HL-60 (cell line): ENCODE results near the gene GRWD1.

Source experiments
- DNase-seq, 2 experiments: peaks; one replicate each; pipeline ENCODE4 v3.0.0-alpha.2; 2010 to 2020; ENCODE audit warnings: low read depth in 1 of 2, low spot score in 1 of 2
- H3K27ac ChIP-seq: fragments of 250-450 bp; sonication (Bioruptor Pico); replicated peaks from 2 replicates; pipeline ENCODE4 v1.5.1; 2020; ENCODE audit warnings: mild to moderate bottlenecking, moderate library complexity
- H3K27me3 ChIP-seq: fragments of 250-450 bp; sonication (Bioruptor Pico); 2 replicates; pipeline ENCODE4 v1.5.1; 2021; ENCODE audit warnings: mild to moderate bottlenecking, moderate library complexity; ENCODE audit not compliant: insufficient read depth, poor library complexity, severe bottlenecking
- H3K4me3 ChIP-seq: replicated peaks from 2 replicates; pipeline ENCODE4 v1.5.1; 2011; ENCODE audit warnings: mild to moderate bottlenecking, control low read depth, low read length; ENCODE audit not compliant: insufficient read depth
- GABPA ChIP-seq: IDR thresholded peaks from 2 replicates; pipeline ENCODE4 v1.6.1; 2012; ENCODE audit warnings: low read depth
- POLR2AphosphoS5 ChIP-seq: IDR thresholded peaks from 2 replicates; pipeline ENCODE4 v1.6.1; 2012; ENCODE audit warnings: low read depth
- SPI1 ChIP-seq: IDR thresholded peaks from 2 replicates; pipeline ENCODE4 v1.6.1; 2012; ENCODE audit warnings: low read depth, mild to moderate bottlenecking, borderline replicate concordance
- TF ChIP-seq, protein P1 (sequence below): IDR thresholded peaks from one replicate; pipeline ENCODE4 v1.5.1; 2011; ENCODE audit warnings: low read length, control low read depth, inconsistent platforms; ENCODE audit not compliant: insufficient read depth
- TF ChIP-seq, protein P2 (sequence below): IDR thresholded peaks from 2 replicates; pipeline ENCODE4 v1.6.1; 2012; ENCODE audit warnings: low read depth; ENCODE audit not compliant: insufficient replicate concordance

The GRWD1 gene

DNA sequence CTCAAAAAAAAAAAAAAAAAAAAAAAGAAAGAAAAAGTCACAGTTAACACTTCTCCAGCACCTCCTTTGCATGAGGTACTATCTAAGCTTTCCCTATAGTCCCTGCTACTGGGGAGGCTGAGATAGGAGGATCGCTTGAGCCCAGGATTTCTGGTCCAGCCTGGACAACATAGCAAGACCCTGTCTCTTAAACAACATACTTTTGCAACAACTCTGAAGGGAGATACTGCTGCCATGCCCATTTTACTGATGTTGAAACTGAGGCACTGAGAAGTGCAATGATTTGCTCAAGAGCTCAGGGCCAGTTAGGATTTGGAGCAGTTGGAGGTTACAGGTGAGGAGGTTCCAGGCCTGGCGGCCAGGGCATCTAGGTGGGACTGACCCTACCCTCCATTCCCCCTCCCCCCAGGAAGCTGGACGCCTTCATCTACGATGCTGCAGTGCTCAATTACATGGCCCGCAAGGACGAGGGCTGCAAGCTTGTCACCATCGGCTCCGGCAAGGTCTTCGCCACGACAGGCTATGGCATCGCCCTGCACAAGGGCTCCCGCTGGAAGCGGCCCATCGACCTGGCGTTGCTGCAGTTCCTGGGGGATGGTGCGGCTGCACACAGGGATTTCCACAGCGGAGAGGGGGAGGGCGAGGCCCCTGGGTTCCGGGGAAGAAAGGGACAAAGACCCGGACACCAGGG lies 4.3 kb upstream of the GRWD1 start:
- H3K27ac ChIP-seq: no peak overlapping the region
- DNase-seq: no peak
- TF ChIP-seq SPI1 (no peak), GABPA (no peak), POLR2AphosphoS5 (no peak)
- TF ChIP-seq, protein P1, sequence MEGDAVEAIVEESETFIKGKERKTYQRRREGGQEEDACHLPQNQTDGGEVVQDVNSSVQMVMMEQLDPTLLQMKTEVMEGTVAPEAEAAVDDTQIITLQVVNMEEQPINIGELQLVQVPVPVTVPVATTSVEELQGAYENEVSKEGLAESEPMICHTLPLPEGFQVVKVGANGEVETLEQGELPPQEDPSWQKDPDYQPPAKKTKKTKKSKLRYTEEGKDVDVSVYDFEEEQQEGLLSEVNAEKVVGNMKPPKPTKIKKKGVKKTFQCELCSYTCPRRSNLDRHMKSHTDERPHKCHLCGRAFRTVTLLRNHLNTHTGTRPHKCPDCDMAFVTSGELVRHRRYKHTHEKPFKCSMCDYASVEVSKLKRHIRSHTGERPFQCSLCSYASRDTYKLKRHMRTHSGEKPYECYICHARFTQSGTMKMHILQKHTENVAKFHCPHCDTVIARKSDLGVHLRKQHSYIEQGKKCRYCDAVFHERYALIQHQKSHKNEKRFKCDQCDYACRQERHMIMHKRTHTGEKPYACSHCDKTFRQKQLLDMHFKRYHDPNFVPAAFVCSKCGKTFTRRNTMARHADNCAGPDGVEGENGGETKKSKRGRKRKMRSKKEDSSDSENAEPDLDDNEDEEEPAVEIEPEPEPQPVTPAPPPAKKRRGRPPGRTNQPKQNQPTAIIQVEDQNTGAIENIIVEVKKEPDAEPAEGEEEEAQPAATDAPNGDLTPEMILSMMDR: no peak
- TF ChIP-seq, protein P2, sequence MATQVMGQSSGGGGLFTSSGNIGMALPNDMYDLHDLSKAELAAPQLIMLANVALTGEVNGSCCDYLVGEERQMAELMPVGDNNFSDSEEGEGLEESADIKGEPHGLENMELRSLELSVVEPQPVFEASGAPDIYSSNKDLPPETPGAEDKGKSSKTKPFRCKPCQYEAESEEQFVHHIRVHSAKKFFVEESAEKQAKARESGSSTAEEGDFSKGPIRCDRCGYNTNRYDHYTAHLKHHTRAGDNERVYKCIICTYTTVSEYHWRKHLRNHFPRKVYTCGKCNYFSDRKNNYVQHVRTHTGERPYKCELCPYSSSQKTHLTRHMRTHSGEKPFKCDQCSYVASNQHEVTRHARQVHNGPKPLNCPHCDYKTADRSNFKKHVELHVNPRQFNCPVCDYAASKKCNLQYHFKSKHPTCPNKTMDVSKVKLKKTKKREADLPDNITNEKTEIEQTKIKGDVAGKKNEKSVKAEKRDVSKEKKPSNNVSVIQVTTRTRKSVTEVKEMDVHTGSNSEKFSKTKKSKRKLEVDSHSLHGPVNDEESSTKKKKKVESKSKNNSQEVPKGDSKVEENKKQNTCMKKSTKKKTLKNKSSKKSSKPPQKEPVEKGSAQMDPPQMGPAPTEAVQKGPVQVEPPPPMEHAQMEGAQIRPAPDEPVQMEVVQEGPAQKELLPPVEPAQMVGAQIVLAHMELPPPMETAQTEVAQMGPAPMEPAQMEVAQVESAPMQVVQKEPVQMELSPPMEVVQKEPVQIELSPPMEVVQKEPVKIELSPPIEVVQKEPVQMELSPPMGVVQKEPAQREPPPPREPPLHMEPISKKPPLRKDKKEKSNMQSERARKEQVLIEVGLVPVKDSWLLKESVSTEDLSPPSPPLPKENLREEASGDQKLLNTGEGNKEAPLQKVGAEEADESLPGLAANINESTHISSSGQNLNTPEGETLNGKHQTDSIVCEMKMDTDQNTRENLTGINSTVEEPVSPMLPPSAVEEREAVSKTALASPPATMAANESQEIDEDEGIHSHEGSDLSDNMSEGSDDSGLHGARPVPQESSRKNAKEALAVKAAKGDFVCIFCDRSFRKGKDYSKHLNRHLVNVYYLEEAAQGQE: no peak
- peaks cover 17% of the 10 kb centered on the region for H3K27me3 ChIP-seq
- H3K4me3 ChIP-seq: no peak overlapping the region

DNA sequence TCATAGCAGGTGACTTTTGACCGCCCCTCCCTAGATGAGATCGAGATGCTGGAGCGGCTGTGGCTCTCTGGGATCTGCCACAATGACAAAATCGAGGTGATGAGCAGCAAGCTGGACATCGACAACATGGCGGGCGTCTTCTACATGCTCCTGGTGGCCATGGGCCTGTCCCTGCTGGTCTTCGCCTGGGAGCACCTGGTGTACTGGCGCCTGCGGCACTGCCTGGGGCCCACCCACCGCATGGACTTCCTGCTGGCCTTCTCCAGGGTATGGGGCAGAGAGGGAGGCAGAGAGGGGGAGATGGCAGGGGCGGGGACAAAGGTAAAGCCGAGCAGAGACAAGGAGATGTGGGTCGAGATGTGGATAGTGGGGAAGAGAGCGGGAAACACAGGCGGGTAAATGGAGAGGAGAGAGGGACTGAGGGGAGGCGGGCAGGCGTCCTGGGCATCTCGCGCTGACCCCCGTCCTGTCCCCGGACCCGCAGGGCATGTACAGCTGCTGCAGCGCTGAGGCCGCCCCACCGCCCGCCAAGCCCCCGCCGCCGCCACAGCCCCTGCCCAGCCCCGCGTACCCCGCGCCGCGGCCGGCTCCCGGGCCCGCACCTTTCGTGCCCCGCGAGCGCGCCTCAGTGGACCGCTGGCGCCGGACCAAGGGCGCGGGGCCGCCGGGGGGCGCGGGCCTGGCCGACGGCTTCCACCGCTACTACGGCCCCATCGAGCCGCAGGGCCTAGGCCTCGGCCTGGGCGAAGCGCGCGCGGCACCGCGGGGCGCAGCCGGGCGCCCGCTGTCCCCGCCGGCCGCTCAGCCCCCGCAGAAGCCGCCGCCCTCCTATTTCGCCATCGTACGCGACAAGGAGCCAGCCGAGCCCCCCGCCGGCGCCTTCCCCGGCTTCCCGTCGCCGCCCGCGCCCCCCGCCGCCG lies 3.4 kb upstream of the GRWD1 start:
- H3K27me3 ChIP-seq: peaks cover 17% of the 10 kb centered on the region
- no peak for TF ChIP-seq SPI1
- TF ChIP-seq POLR2AphosphoS5: no peak
- TF ChIP-seq, protein P2: no peak
- no peak for TF ChIP-seq GABPA
- TF ChIP-seq, protein P1: no peak
- no peak overlapping the region for H3K4me3 ChIP-seq
- DNase-seq: no peak
- no peak overlapping the region for H3K27ac ChIP-seq

DNA sequence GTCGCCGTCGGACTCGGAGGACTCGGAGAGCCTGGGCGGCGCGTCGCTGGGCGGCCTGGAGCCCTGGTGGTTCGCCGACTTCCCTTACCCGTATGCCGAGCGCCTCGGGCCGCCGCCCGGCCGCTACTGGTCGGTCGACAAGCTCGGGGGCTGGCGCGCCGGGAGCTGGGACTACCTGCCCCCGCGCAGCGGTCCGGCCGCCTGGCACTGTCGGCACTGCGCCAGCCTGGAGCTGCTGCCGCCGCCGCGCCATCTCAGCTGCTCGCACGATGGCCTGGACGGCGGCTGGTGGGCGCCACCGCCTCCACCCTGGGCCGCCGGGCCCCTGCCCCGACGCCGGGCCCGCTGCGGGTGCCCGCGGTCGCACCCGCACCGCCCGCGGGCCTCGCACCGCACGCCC lies 2.5 kb upstream of the GRWD1 start:
- 0 out of 2 replicates have a peak overlapping the region, but pooled peaks have one; percentile 12 for H3K4me3 ChIP-seq
- peak; percentile 30 to 38 for DNase-seq
- no peak for TF ChIP-seq SPI1
- TF ChIP-seq, protein P1: no peak
- no peak for TF ChIP-seq GABPA
- TF ChIP-seq, protein P2: no peak
- peaks cover 17% of the 10 kb centered on the region for H3K27me3 ChIP-seq
- H3K27ac ChIP-seq: no peak overlapping the region
